ACHN (cell line): ENCODE data around the gene ECHDC1.
"Not testable (repeated sequence)": the region's sequence is repeated elsewhere in the genome, so short reads cannot be mapped to it uniquely, and the experiment has no call there.

Source experiments
- DNase-seq: peaks from one replicate; pipeline ENCODE4 v3.0.0-alpha.2; 2015
- in situ Hi-C: cut with HindIII; loops from 2 replicates; pipeline ENCODE4 v1.10.0; 2017; ENCODE audit warnings: low sequenced_read_pairs, low pct_ligation_motif_present, low pct_unique_long_range_greater_than_20kb

ECHDC1 gene

DNA sequence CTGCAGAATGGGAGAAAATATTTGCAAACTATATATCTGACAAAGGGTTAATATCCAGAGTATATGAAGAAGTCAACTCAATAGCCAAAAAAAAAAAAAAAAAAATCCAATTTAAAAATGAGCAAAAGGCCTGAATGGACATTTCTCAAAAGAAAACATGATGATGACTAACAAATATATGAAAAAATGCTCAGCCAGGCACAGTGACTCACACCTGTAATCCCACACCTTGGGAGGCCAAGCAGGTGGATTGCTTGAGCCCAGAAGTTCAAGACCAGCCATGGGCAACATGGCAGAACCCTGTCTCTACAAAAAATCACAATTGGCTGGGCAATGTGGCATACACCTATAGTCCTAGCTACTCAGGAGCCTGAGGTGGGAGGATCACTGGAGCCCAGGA, 2.1 kb upstream of the ECHDC1 start:
- no peak for DNase-seq
- in situ Hi-C loops: no loop called here

DNA sequence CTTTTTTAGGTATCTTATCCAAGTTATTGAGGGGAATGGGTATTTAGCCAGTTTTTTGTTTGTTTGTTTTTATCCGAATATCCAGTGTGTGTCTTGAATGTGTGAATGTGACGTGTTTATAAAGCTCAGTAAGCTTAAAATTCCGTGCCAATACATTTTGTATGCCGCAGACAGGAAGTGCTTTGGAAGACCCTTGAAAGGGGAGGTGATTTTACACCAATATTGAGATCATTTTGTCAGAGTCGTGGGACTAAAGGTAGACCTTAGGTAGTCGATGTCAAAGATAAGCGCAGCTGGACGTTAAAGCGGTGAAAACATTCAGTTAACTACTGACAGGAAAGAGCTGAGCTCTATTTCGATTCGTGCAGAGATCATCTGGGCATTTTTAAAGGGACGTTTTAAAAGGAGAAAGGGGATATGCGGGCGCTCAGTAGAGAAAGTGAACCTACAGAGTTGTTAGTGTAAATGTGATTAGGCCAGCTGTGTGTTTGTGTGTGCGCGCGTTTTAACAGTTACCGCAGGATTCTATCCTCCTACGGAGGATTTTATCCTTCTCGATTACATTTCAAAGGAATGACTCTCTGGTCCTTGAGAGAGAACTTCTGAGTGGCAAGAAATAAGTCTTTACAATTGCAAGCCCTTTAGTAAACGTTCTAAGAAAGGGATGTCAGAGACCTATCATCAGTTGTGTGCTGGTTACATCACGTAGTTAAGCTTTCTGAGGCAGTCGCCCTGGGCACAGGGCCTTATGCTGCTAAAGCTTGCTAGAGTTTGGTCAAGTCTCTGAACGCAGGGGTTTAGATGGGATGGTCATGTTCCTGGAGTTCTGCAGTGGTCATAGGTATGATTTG, 625 bp upstream of the ECHDC1 start:
- peak; percentile 24 for DNase-seq
- in situ Hi-C loops: no loop called here

- in situ Hi-C loops: no loop called here
- DNase-seq: peak; percentile 62
Observed at GRCh38 chr6:127342296-127342945, 988 bp downstream of the ECHDC1 start.

DNA sequence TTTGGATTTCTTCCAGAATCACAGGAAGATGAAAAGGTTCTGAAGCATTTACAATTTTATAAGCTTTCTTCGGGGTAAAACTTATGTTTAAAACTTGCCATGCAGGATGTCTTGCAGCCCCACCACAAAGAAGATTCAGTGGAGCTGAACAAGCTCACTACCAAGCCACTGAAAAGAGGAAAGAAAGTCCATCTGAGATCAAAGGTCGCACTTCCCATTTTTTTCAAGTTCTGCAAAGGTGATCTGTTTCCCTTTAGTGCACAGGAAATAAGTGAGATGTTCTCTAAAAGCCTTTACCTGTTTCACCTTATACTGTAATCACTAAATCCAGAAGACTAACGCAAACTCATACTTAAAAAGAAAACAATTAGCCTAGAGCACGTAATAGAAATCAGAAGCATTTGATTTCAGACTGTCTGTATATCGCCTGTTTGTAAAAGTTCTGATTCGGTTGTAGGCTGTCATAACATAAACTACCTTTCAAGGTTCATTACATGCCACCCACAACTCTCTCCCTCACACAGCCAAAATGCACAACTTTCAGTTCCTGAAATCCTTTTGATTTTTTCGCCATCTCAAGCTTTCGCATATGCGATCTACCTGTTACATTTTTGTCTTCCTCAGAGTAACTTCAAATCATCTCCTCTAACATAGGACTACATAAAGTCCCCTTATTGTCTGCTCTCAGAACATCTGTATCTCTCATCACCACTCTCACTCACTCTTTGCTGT, 1.8 kb downstream of the ECHDC1 start:
- in situ Hi-C loops: no loop called here
- DNase-seq: no peak

- no peak for DNase-seq
- in situ Hi-C loops: no loop called here
Observed at GRCh38 chr6:127340171-127340570, 3.2 kb downstream of the ECHDC1 start.

DNA sequence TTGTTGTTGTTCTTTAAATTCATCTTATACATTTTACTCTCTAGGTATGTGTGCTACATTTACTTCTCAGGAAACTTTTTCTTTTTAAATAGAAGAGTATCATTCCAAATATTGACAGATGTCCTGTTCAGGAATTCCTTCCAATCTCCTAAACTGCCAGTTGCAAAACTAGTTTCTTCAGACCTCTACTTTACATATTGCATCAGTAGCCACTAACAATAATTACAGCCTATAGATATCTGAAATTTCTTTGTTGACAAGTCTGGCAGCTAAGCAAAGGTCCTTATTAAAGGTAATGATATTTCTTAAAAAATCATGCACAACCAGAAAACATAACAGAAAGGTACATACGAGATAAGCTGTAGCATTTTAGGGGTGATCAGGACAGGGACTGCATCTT, 4.5 kb downstream of the ECHDC1 start:
- in situ Hi-C loops: no loop called here
- DNase-seq: no peak

DNA sequence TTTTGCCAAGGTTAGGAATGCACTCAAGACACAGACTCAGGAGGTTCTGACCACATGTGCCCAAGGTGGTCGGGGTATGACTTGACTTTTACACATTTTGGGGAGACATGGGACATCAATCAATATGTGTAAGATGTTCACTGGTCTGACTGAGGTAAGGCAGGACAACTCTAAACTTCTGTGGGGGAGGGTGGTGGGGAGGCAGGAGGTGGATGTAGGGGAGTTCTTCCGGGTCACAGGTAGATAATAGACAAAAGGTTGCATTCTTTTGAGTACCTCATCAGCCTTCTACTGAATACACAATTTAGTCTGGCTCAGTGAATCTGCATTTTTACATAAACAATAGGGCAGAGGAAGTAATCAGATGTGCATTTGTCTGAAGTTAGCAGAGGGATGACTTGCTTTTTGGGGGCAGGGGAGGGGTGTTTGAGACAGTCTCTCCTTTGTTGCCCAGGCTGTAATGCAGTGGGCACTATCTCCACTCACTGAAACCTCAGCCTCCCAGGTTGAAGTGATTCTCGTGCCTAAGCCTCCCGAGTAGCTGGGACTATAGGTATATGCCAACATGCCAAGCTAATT, 10.9 kb downstream of the ECHDC1 start:
- in situ Hi-C loops: no loop called here
- DNase-seq: no peak

- DNase-seq, in situ Hi-C loops: not testable (repeated sequence)
Observed at GRCh38 chr6:127331256-127331655, 12.2 kb downstream of the ECHDC1 start.

DNA sequence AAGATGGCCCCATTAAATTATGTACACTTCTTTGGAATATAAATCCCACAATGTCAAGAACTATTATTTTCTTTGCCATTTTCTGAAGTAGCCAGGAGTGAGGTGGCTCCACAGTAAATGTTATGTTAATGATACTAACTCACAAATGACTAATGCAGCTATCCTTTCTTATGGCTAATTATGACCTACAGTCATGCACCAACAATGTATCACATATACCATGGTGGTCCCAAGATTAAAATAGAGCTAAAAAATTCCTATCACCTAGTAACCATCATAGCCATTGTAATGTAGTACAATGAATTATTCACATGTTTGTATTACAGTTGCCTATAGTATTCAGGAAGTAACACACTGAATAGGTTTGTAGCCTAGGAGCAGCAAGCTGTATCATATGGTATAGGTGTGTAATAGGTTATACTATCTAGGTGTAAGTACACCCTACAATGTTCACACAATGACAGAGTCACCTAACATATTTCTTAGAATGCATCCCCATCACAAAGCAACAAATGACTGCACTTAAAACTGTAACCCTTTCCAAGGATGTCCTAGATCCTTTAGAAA, 15.3 kb downstream of the ECHDC1 start:
- in situ Hi-C loops: no loop called here
- no peak for DNase-seq

GRCh38 chr6:127319686-127320085, 23.7 kb downstream of the ECHDC1 start:
- no peak for DNase-seq
- in situ Hi-C loops: no loop called here

DNA sequence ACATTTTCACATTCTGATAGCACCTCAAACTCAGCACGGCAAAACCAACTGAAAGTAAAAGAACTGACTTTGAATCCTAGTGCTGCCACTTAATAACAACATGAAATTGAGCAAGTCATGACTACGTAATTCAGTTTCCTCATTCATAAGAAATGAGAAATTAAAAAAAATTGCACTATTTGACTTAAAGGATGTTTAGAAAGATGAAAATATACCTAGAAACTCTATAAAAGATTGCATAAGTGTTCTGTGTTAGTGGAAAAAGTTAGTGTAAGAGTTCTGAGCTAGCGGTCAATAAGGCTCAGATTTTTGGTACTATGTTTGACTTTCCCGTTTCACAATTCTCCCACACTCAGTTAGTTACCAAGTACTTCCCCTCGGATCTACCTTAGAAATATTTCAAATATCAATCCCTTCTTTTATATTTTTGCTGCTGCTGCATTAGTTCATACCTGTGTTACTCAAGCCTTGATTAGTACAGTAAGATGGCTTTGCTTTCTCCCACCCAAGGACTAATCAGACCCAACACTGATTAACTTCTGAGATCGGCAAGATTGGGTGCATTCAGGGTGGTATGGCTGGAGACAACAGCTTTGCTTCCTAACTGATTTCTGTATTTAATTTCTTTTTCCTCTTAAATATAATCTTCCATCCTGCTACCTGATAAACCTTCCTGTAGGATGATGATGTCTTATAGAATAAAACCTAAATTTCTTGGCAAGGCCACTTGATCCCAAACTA, 25.9 kb downstream of the ECHDC1 start:
- no peak for DNase-seq
- in situ Hi-C loops: no loop called here

DNA sequence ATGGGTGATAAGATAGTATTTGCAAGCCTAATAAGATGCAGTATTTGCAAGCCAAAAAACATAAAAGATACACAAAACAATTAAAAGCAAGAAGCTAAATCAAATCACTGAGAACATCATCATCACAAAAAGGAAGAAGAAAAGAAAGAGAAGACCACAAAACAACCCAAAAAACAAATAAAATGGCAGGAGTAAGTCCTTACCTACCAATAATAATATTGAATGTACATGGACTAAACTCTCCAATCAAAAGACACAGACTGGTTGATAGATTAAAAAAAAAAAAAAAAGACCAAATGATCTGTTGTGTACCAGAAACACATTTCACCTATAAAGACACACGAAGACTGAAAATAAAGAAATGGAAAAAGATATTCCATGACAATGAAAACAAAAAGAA, 37.7 kb downstream of the ECHDC1 start:
- in situ Hi-C loops: no loop called here

GRCh38 chr6:127303917-127304316, 39.5 kb downstream of the ECHDC1 start:
- DNase-seq: no peak
- in situ Hi-C loops: no loop called here

More for the DNA sequence above, 37.7 kb downstream of the ECHDC1 start:
- DNase-seq: no peak

DNA sequence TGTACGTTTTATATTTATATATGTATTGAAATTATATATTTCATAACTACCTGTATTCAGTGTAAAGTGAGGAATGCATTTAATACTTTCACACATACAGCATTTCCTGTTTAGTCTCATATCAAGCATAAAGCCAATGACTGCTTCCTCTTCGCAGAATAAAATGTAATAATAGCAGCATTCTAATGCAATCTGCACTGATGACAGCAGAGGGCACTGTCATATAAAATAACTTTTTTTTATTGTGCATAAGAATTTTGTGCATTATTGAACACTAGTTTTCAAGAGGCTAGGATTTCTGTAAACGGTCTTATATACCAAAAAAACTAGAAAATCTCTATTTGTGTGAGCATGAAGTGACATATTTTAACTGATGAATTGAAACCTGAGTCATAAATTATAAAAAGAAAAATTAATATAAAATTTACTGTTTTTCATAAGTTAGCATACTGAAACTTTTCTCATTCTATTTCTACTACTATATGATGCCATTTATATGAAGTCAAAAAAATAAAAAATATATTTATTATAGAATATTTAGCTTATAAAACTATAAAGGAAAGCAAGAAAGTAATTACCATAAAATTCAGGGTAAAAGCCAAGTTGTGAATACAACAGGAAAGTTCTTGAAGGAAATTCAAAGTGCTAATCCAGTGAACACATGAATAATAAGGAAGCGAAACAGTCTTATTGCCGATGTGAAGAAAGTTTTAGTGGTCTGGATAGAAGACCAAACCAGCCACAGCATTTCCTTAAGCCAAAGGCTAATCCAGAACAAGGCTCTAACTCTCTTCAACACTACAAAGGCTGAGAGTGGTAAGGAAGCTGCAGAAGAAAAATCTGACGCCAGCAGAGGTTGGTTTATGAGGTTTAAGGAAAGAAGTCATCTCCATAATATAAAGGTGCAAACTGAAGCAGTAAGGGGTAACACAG, 40.4 kb downstream of the ECHDC1 start:
- DNase-seq: peak; percentile 64
- in situ Hi-C loops: no loop called here

GRCh38 chr6:127301199-127301700, 42.2 kb downstream of the ECHDC1 start:
- no peak for DNase-seq
- in situ Hi-C loops: no loop called here

- DNase-seq: peak; percentile 13
Observed at GRCh38 chr6:127300411-127300810, 43.0 kb downstream of the ECHDC1 start.

More at GRCh38 chr6:127300411-127300810, 43.0 kb downstream of the ECHDC1 start:
- in situ Hi-C loops: no loop called here
